Astrocyte (in vitro differentiated cells and primary cell): ENCODE results near the gene SRP9. TPM values are rescaled to one million over a fixed set of nuclear protein-coding genes. Genes with fewer than 3 reads are reported as not detected.
"Not testable (repeated sequence)": the region's sequence is repeated elsewhere in the genome, so short reads cannot be mapped to it uniquely, and the experiment has no call there.

Experiments used
- DNase-seq: peaks from one replicate; pipeline ENCODE4 v3.0.0-alpha.2; 2010; ENCODE audit warnings: low read depth
- FAIRE-seq: peaks from 2 replicates; lab custom pipeline; 2011; peaks lifted over from hg19 to GRCh38; lab: Jason Lieb, UNC
- H2AFZ ChIP-seq: 2 replicates; pipeline ENCODE4 v1.6.0; 2012; ENCODE audit warnings: low read depth, low read length, inconsistent platforms
- H3K27ac ChIP-seq: 2 replicates; pipeline ENCODE4 v1.5.1; 2011; ENCODE audit warnings: low read depth, low read length, inconsistent platforms
- H3K27me3 ChIP-seq: 2 replicates; pipeline ENCODE4 v1.6.0; 2011; ENCODE audit warnings: low read length, inconsistent platforms; ENCODE audit not compliant: insufficient read depth
- H3K36me3 ChIP-seq: 2 replicates; pipeline ENCODE4 v1.5.1; 2011; ENCODE audit warnings: low read length, inconsistent platforms; ENCODE audit not compliant: insufficient read depth
- H3K4me1 ChIP-seq: 2 replicates; pipeline ENCODE4 v1.5.1; 2011; ENCODE audit warnings: low read length, inconsistent platforms; ENCODE audit not compliant: insufficient read depth
- H3K4me2 ChIP-seq: 2 replicates; pipeline ENCODE4 v1.6.0; 2012; ENCODE audit warnings: low read length, inconsistent platforms
- H3K4me3 ChIP-seq: 2 replicates; pipeline ENCODE4 v1.5.1; 2011; ENCODE audit warnings: low read depth, mild to moderate bottlenecking, low read length, inconsistent platforms; ENCODE audit not compliant: insufficient read depth
- H3K79me2 ChIP-seq: 2 replicates; pipeline ENCODE4 v1.6.0; 2012; ENCODE audit warnings: mild to moderate bottlenecking, low read length, inconsistent platforms; ENCODE audit not compliant: insufficient read depth
- H3K9ac ChIP-seq: 2 replicates; pipeline ENCODE4 v1.6.0; 2012; ENCODE audit warnings: mild to moderate bottlenecking, low read length, inconsistent platforms
- H3K9me3 ChIP-seq: 2 replicates; pipeline ENCODE4 v1.5.1; 2012; ENCODE audit warnings: low read depth, mild to moderate bottlenecking, low read length, inconsistent platforms; ENCODE audit not compliant: insufficient read depth
- H4K20me1 ChIP-seq: 2 replicates; pipeline ENCODE4 v1.6.0; 2012; ENCODE audit warnings: low read length, inconsistent platforms; ENCODE audit not compliant: insufficient read depth
- H3K27ac Mint-ChIP-seq: one replicate; pipeline ENCODE4 v1.8.0; 2021; ENCODE audit warnings: mild to moderate bottlenecking, mixed read lengths; ENCODE audit not compliant: unreplicated experiment
- H3K27me3 Mint-ChIP-seq: one replicate; pipeline ENCODE4 v1.8.0; 2021; ENCODE audit warnings: low read depth, mixed read lengths; ENCODE audit not compliant: unreplicated experiment
- H3K36me3 Mint-ChIP-seq: one replicate; pipeline ENCODE4 v1.8.0; 2021; ENCODE audit warnings: low read depth, mixed read lengths; ENCODE audit not compliant: unreplicated experiment
- H3K4me1 Mint-ChIP-seq: one replicate; pipeline ENCODE4 v1.8.0; 2021; ENCODE audit warnings: low read depth, mixed read lengths; ENCODE audit not compliant: unreplicated experiment
- H3K4me3 Mint-ChIP-seq: one replicate; pipeline ENCODE4 v1.8.0; 2021; ENCODE audit warnings: mild to moderate bottlenecking, moderate library complexity, mixed read lengths; ENCODE audit not compliant: unreplicated experiment
- H3K9me3 Mint-ChIP-seq: one replicate; pipeline ENCODE4 v1.8.0; 2021; ENCODE audit warnings: mild to moderate bottlenecking, mixed read lengths; ENCODE audit not compliant: unreplicated experiment
- EZH2 ChIP-seq: IDR thresholded peaks from 2 replicates; pipeline ENCODE4 v1.6.1; 2012; ENCODE audit warnings: mild to moderate bottlenecking, low read length, inconsistent platforms; ENCODE audit not compliant: insufficient read depth
- total RNA-seq: library from RNA; stranded (reverse); gene quantifications from 2 replicates; pipeline ENCODE4 v1.2.1, GENCODE V29; 2021
- TF ChIP-seq, protein P1 (sequence below): IDR thresholded peaks from 2 replicates; pipeline ENCODE4 v1.5.1; 2011; ENCODE audit warnings: low read depth, mild to moderate bottlenecking, inconsistent platforms, low read length, moderate library complexity; ENCODE audit not compliant: insufficient read depth

SRP9 gene
- total RNA-seq, 1 donor from 2014 or later, result 269 TPM

GRCh38 chr1:225834417-225835329 lies 57.0 kb downstream of the SRP9 start:
- Histone ChIP-seq H3K27me3 (no peaks in the 10 kb centered on the region), H3K4me3 (no peak overlapping the region), H3K4me2 (no peak overlapping the region), H3K9me3 (no peaks in the 10 kb centered on the region), H3K36me3 (no peaks in the 10 kb centered on the region), H4K20me1 (no peaks in the 10 kb centered on the region), H3K4me1 (no peaks in the 10 kb centered on the region), H2AFZ (no peak overlapping the region), H3K79me2 (no peaks in the 10 kb centered on the region), H3K9ac (no peak overlapping the region), H3K27ac (no peak overlapping the region)
- Mint-ChIP-seq H3K27ac (no peak overlapping the region), H3K9me3 (no peaks in the 10 kb centered on the region), H3K4me3 (no peak overlapping the region), H3K4me1 (no peaks in the 10 kb centered on the region), H3K36me3 (peaks cover 33% of the 10 kb centered on the region), H3K27me3 (no peaks in the 10 kb centered on the region)
- DNase-seq (peak; percentile 27), FAIRE-seq (no peak)
- no peak for TF ChIP-seq EZH2
- TF ChIP-seq, protein P1, sequence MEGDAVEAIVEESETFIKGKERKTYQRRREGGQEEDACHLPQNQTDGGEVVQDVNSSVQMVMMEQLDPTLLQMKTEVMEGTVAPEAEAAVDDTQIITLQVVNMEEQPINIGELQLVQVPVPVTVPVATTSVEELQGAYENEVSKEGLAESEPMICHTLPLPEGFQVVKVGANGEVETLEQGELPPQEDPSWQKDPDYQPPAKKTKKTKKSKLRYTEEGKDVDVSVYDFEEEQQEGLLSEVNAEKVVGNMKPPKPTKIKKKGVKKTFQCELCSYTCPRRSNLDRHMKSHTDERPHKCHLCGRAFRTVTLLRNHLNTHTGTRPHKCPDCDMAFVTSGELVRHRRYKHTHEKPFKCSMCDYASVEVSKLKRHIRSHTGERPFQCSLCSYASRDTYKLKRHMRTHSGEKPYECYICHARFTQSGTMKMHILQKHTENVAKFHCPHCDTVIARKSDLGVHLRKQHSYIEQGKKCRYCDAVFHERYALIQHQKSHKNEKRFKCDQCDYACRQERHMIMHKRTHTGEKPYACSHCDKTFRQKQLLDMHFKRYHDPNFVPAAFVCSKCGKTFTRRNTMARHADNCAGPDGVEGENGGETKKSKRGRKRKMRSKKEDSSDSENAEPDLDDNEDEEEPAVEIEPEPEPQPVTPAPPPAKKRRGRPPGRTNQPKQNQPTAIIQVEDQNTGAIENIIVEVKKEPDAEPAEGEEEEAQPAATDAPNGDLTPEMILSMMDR, result no peak

DNA sequence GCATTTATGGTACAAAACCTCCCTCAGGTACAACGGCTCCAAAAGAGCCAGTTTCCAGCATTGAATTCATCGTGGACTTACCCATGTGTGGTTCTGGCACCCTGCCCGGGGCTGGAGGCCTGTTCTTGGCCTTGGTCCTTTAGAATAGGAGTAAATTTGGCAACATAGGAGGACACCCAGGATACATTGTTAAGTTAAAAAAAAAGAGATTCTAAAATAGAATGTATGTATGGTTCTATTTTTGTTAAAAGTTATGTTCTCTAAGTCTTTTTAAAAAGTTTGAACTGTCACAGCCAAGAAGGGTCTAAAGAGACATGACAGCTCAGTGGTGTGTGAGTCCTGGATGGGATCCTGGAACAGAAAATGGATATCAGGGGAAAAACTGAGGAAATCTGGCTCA lies 58.2 kb downstream of the SRP9 start:
- TF ChIP-seq, protein P1, result no peak
- TF ChIP-seq EZH2, result no peak
- H3K4me3 ChIP-seq, result no peak overlapping the region
- H3K36me3 ChIP-seq, result no peaks in the 10 kb centered on the region
- no peak overlapping the region for H3K4me3 Mint-ChIP-seq
- no peaks in the 10 kb centered on the region for H3K9me3 ChIP-seq
- no peaks in the 10 kb centered on the region for H4K20me1 ChIP-seq
- peaks cover 36% of the 10 kb centered on the region for H3K36me3 Mint-ChIP-seq
- no peaks in the 10 kb centered on the region for H3K27me3 ChIP-seq
- H2AFZ ChIP-seq, result no peak overlapping the region
- no peaks in the 10 kb centered on the region for H3K9me3 Mint-ChIP-seq
- no peak overlapping the region for H3K9ac ChIP-seq
- no peaks in the 10 kb centered on the region for H3K79me2 ChIP-seq
- no peak overlapping the region for H3K27ac ChIP-seq
- H3K4me1 ChIP-seq, result no peaks in the 10 kb centered on the region
- H3K27ac Mint-ChIP-seq, result peak overlapping the region; percentile 26
- no peaks in the 10 kb centered on the region for H3K4me1 Mint-ChIP-seq
- DNase-seq (no peak), FAIRE-seq (no peak)
- no peaks in the 10 kb centered on the region for H3K27me3 Mint-ChIP-seq
- H3K4me2 ChIP-seq, result no peak overlapping the region

- H3K4me3 ChIP-seq, H3K4me3 Mint-ChIP-seq, H3K36me3 ChIP-seq, H3K9me3 Mint-ChIP-seq, DNase-seq, H3K9ac ChIP-seq, H3K79me2 ChIP-seq, H4K20me1 ChIP-seq, H3K4me2 ChIP-seq, H3K27ac ChIP-seq, H3K27me3 Mint-ChIP-seq, H3K27ac Mint-ChIP-seq, H2AFZ ChIP-seq, H3K4me1 ChIP-seq, H3K9me3 ChIP-seq, H3K27me3 ChIP-seq, H3K4me1 Mint-ChIP-seq, FAIRE-seq: not testable (repeated sequence)
- peaks cover 33% of the 10 kb centered on the region for H3K36me3 Mint-ChIP-seq
These were observed 58.7 kb downstream of the SRP9 start for GRCh38 chr1:225836296-225836695.
